K562 (cell line): ENCODE results near the gene SOST. TPM values are rescaled to one million over a fixed set of nuclear protein-coding genes. Genes with fewer than 3 reads are reported as not detected.

Source experiments
- ATAC-seq: fragments of 200-7000 bp; cut with Tn5 transposase; 3 replicates; pipeline ENCODE4 v1.9.1; 2020; ENCODE audit warnings: moderate library complexity
- BruUV-seq: library from RNA; stranded (reverse); fragments of 400-500 nt; replicated peaks from 2 replicates; lab custom pipeline; 2021; lab: Mats Ljungman, UMichigan
- CTCF ChIA-PET: fragments of 300-600 bp; formaldehyde crosslinking; extraction: SDS; loops from one replicate; lab custom pipeline; 2021; ENCODE audit warnings: low intra/inter-chr PET ratio; lab: Yijun Ruan, JAX
- POLR2A ChIA-PET: fragments of 300-600, 350-650 bp; sonication (Branson Sonifier 250); formaldehyde crosslinking; extraction: SDS; loops from one replicate; lab custom pipeline; 2021; ENCODE audit warnings: antibody characterized with exemption, inconsistent platforms; lab: Yijun Ruan, JAX
- DNase-seq, 4 experiments: peaks; one replicate each; pipeline versions ENCODE4 v3.0.0 to v3.0.0-alpha.2; 2011 to 2018; ENCODE audit warnings: low spot score in 3 of 4, mixed read lengths in 3 of 4; ENCODE audit errors: extremely low read depth in 1 of 4
- FAIRE-seq: peaks from 2 replicates; lab custom pipeline; 2011; peaks lifted over from hg19 to GRCh38; lab: Jason Lieb, UNC
- H2AFZ ChIP-seq: 2 replicates; pipeline ENCODE4 v1.6.0; 2011; ENCODE audit warnings: low read depth, low read length, control low read depth, inconsistent platforms
- H3K27ac ChIP-seq: fragments of 200-600 bp; 3 replicates; pipeline ENCODE4 v1.8.0; 2011; ENCODE audit warnings: low read depth, mild to moderate bottlenecking, control low read depth, inconsistent platforms, low read length, moderate library complexity, mixed read lengths; ENCODE audit errors: extremely low read depth
- H3K27me3 ChIP-seq, 2 experiments: fragments of 300-600 bp in 1 of 2; 2 replicates in 1 of 2; 3 replicates in 1 of 2; pipeline versions ENCODE4 v1.6.0 to v1.8.0; 2011; ENCODE audit warnings: inconsistent platforms in 2 of 2, low read length in 2 of 2, mild to moderate bottlenecking in 1 of 2, mixed read lengths in 1 of 2, moderate library complexity in 1 of 2; ENCODE audit not compliant: control insufficient read depth in 2 of 2, insufficient read depth in 2 of 2
- H3K36me3 ChIP-seq: fragments of 300-600 bp; 3 replicates; pipeline ENCODE4 v1.8.0; 2011; ENCODE audit warnings: mild to moderate bottlenecking, low read length, inconsistent platforms; ENCODE audit not compliant: control insufficient read depth, insufficient read depth
- H3K4me1 ChIP-seq, 2 experiments: fragments of 200-600 bp in 1 of 2; replicated peaks in 1 of 2; 2 replicates in 1 of 2; 3 replicates in 1 of 2; pipeline versions ENCODE4 v1.5.1 to v1.8.0; 2011; ENCODE audit warnings: inconsistent platforms in 2 of 2, low read length in 2 of 2, mild to moderate bottlenecking in 1 of 2, mixed read lengths in 1 of 2, moderate library complexity in 1 of 2; ENCODE audit not compliant: control insufficient read depth in 2 of 2, insufficient read depth in 2 of 2
- H3K4me2 ChIP-seq: 2 replicates; pipeline ENCODE4 v1.6.1; 2011; ENCODE audit warnings: low read length, control low read depth, inconsistent platforms, mixed read lengths; ENCODE audit not compliant: insufficient read depth
- H3K4me3 ChIP-seq: fragments of 200-600 bp; sonication (generic), shearing (Covaris generic); 2 replicates; pipeline ENCODE4 v1.5.1; 2016; ENCODE audit warnings: control low read depth, inconsistent platforms
- H3K79me2 ChIP-seq: fragments of 200-600 bp; 3 replicates; pipeline ENCODE4 v1.8.0; 2011; ENCODE audit warnings: low read length, inconsistent platforms; ENCODE audit not compliant: control insufficient read depth, insufficient read depth
- H3K9ac ChIP-seq, 2 experiments: 2 replicates each; pipeline versions ENCODE4 v1.6.0 to v1.6.1; 2011; ENCODE audit warnings: low read depth in 2 of 2, low read length in 2 of 2, control low read depth in 1 of 2, inconsistent platforms in 1 of 2, mild to moderate bottlenecking in 1 of 2, mixed read lengths in 1 of 2; ENCODE audit not compliant: insufficient read depth in 1 of 2
- H3K9me1 ChIP-seq: one replicate; pipeline ENCODE4 v1.6.0; 2011; ENCODE audit warnings: inconsistent platforms, mild to moderate bottlenecking, low read length, moderate library complexity; ENCODE audit not compliant: control insufficient read depth, insufficient read depth
- H3K9me3 ChIP-seq: replicated peaks from 2 replicates; pipeline ENCODE4 v1.5.1; 2011; ENCODE audit warnings: low read depth, low read length, inconsistent platforms; ENCODE audit not compliant: control insufficient read depth, insufficient read depth
- H4K20me1 ChIP-seq: replicated peaks from 2 replicates; pipeline ENCODE4 v1.6.1; 2011; ENCODE audit warnings: low read length, inconsistent platforms, mixed read lengths; ENCODE audit not compliant: control insufficient read depth, insufficient read depth
- CBX8 ChIP-seq: fragments of 200-600 bp; sonication (generic); IDR thresholded peaks from 2 replicates; pipeline ENCODE4 v1.6.1; 2012; ENCODE audit warnings: borderline replicate concordance, mixed run types, low read depth, mild to moderate bottlenecking, moderate library complexity, mixed read lengths, low read length, control low read depth, inconsistent platforms; ENCODE audit not compliant: poor library complexity, severe bottlenecking; ENCODE audit errors: extremely low read depth
- CREB3 ChIP-seq: fragments of 450-650 bp; conservative IDR thresholded peaks from 2 replicates; pipeline ENCODE4 v1.6.1; 2016; ENCODE audit warnings: missing genetic modification characterization, low read depth, mild to moderate bottlenecking, missing compliant biosample characterization, moderate library complexity
- CXXC5 ChIP-seq: fragments of 250-450 bp; sonication (Bioruptor Pico); IDR thresholded peaks from 2 replicates; pipeline ENCODE4 v1.8.0; 2022; ENCODE audit warnings: inconsistent platforms, mild to moderate bottlenecking, moderate library complexity
- EWSR1 ChIP-seq: fragments of 450-650 bp; IDR thresholded peaks from 2 replicates; pipeline ENCODE4 v1.6.1; 2018; ENCODE audit warnings: borderline replicate concordance, mild to moderate bottlenecking, low read depth, moderate library complexity; ENCODE audit not compliant: partially characterized antibody
- FUS ChIP-seq: fragments of 200-400 bp; formaldehyde crosslinking; optimal IDR thresholded peaks from 2 replicates; pipeline ENCODE3; 2017; ENCODE audit warnings: low read depth, low read length
- LARP7 ChIP-seq: fragments of 450-650 bp; IDR thresholded peaks from 2 replicates; pipeline ENCODE4 v1.6.1; 2016
- MYNN ChIP-seq, 2 experiments: sonication (generic); formaldehyde crosslinking in 1 of 2; IDR thresholded peaks; 2 replicates each; pipeline versions ENCODE4 v1.5.0 to v1.6.1; 2016 to 2020; ENCODE audit warnings: antibody characterized with exemption in 1 of 2, missing genetic modification reagents in 1 of 2
- POLR2AphosphoS2 ChIP-seq: IDR thresholded peaks from 2 replicates; pipeline ENCODE4 v1.6.1; 2012; ENCODE audit warnings: low read length, improper control_type of control experiment
- RBM34 ChIP-seq: fragments of 200-400 bp; formaldehyde crosslinking; IDR thresholded peaks from 2 replicates; pipeline ENCODE4 v1.6.1; 2018; ENCODE audit warnings: low read length, borderline replicate concordance; ENCODE audit not compliant: insufficient read depth
- RHOXF2B ChIP-seq: fragments of 250-450 bp; sonication (Bioruptor Pico); conservative IDR thresholded peaks from 2 replicates; pipeline ENCODE4 v1.5.1; 2021
- ZNF280A ChIP-seq: fragments of 450-650 bp; IDR thresholded peaks from 2 replicates; pipeline ENCODE4 v1.6.1; 2018; ENCODE audit warnings: mild to moderate bottlenecking, low read depth; ENCODE audit not compliant: partially characterized antibody
- ZNF780A ChIP-seq: fragments of 250-450 bp; sonication (Bioruptor Pico); IDR thresholded peaks from 2 replicates; pipeline ENCODE4 v1.5.0; 2021; ENCODE audit warnings: mild to moderate bottlenecking
- WGBS: fragments of 100-300 bp; shearing (Covaris generic); methylation state at CpG from one replicate; pipeline ENCODE4 v1.1.6; 2016; ENCODE audit warnings: low coverage, mixed read lengths; ENCODE audit not compliant: insufficient coverage; ENCODE audit errors: missing lambda C conversion rate; 5-methylcytosine and 5-hydroxymethylcytosine counted together
- in situ Hi-C: fragments of 300-500 bp; cut with MboI; formaldehyde crosslinking; loops from 4 replicates; pipeline ENCODE4 v1.15.0; 2018; ENCODE audit warnings: inconsistent platforms, mixed read lengths
- intact Hi-C: fragments of 100-400 bp; cut with micrococcal nuclease; formaldehyde crosslinking; loops from 2 replicates; pipeline ENCODE4 v1.14.2; 2022
- polyA plus RNA-seq, 8 experiments: library from polyadenylated mRNA; depleted of rRNA in 4 of 8; stranded (reverse) in 5 of 8; unstranded in 3 of 8; fragments of >200 nt; fragmentation: Nextera tagmentation in 2 of 8; fragmentation: Illumina TruSeq in 1 of 8; extraction: Ambion mirVana in 2 of 8; extraction: Trizol in 1 of 8; gene quantifications; 2 replicates each; pipeline versions ENCODE4 v1.2.1 to v1.2.3, GENCODE V29; 2011 to 2014; ENCODE audit warnings: inconsistent platforms in 1 of 8, missing spikeins in 1 of 8
- total RNA-seq, 7 experiments: library from RNA; depleted of rRNA in 6 of 7; stranded (reverse); fragments of >200 nt in 6 of 7; fragmentation: Illumina TruSeq in 2 of 7; extraction: Trizol in 2 of 7; gene quantifications; 2 replicates each; pipeline versions ENCODE4 v1.2.1 to v1.2.3, GENCODE V29; 2011 to 2021; ENCODE audit warnings: low replicate concordance in 1 of 7

SOST gene
- total and polyA plus RNA-seq, 9 of the 15 experiments (the other 6 are each of a cell fraction or from before 2014, with no cell fraction given): not detected

- Histone ChIP-seq H4K20me1 (peaks cover 5% of the 10 kb centered on the region; the same call in 1 of the 2 replicates), H3K9me3 (no peaks in the 10 kb centered on the region), H3K4me2 (no peak overlapping the region), H3K9me1 (no peaks in the 10 kb centered on the region), H3K4me1 (peaks cover 0 to 3% of the 10 kb centered on the region in 2 experiments; a peak in 3 of 5 replicates), H3K27me3 (0 out of 5 replicates have a peak, but pooled peaks cover 0 to under 1% of the 10 kb centered on the region in 2 experiments), H3K27ac (no peak overlapping the region), H3K79me2 (no peaks in the 10 kb centered on the region), H3K9ac (no peak overlapping the region), H2AFZ (no peak overlapping the region), H3K36me3 (peaks cover 26% of the 10 kb centered on the region; the same call in 2 of the 3 replicates), H3K4me3 (no peak overlapping the region)
- ChIA-PET CTCF (no interaction called here), POLR2A (interaction anchor here (0.6 to 1.0 kb wide), 3 partner anchors 9 to 98 kb away, joined by 3 to 4 read pairs (median 4); partner anchors contain the start of gene DUSP3)
- no TSS peak for BruUV-seq
- TF ChIP-seq CREB3 (tag) (no peak), CBX8 (no peak), MYNN (IDR thresholded peaks at IDR 0.05) (no peak), MYNN (CRISPR knock-in tag; IDR thresholded peaks at IDR 0.05) (no peak), CXXC5 (CRISPR knock-in tag) (no peak), LARP7 (no peak), RBM34 (no peak), RHOXF2B (CRISPR knock-in tag) (no peak), POLR2AphosphoS2 (no peak), ZNF780A (no peak), ZNF280A (no peak), EWSR1 (no peak), FUS (no peak)
- no peak for DNase-seq
- intact Hi-C loops: no loop called here
- ATAC-seq: no peak
- FAIRE-seq: no peak
- 87% methylated on average over 12 of the region's 16 CpGs for WGBS
- in situ Hi-C loops: no loop called here
These were observed 10.8 kb upstream of the SOST start for GRCh38 chr17:43769426-43769825.
